GM19193 (cell line): ENCODE data around the gene RNF6.

ENCODE experiments used
- POLR2A ChIP-seq: IDR thresholded peaks from 4 replicates; pipeline ENCODE4 v1.6.1; 2011; ENCODE audit not compliant: insufficient read depth, insufficient read length; ENCODE audit errors: extremely low read depth

RNF6 gene

DNA sequence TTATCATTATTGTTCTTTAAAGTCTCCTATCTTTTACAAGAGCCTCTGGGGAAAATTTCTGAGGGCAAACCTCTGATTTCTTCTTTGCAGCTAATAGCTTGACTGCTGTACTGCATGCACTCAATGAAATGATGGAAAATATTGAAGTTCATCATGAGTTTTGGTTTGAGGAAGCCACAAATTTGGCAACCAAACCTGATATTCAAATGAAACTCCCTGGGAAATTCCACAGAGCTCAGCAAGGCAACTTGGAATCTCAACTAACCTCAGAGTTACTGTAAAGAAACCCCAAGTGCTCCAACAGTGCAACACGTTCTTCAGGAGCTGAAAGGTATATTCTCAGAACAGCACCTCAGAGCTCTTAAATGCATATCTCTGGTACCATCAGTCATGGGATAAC is 14.2 kb upstream of the RNF6 start:
- TF ChIP-seq POLR2A, result no peak

DNA sequence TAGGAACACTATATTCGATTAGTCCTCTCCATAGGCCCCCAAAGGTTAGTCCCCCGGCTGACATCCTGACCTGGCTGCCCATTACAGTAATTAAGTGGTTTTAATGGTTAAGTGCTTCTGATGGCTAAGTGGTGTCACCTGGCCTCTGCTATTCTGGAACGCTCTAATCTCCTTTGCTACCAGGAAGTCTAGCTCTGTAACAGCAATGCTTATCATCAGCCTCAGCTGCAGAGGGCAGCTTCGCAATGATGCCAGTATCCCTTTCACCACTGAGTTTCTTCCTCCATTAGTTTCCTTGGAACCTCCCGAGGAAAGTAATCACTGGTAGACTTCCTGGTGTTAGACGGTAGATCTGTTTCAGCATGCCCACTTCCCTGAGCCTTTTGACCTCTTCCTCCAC is 8.6 kb upstream of the RNF6 start:
- TF ChIP-seq POLR2A, result no peak

DNA sequence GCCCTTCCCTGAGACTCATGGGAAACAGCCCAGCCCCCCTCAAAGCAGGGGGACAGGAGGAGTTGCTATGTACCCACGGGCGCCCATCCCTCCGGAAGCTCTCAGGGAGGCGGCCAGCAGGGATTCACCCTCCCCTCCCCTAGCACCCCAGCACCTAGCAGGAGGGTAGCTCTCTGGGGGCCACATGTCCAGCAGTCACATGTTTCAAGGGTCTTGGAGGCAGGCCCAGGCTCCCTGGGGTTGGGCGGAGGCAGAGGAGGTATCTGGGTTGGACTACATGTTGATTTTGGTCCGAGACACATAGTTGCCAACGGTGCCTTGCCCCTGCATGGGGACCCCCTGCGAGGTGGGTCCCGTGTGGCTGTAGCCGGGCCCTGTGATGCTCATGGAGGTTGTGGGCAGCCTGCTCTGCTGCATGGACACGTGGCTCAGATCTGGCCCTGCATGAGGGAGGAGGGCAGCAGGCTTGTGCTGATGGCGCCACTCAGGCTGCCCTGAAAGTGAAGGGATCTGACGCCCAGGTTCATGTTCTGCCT is 7.0 kb upstream of the RNF6 start:
- TF ChIP-seq POLR2A, result no peak

DNA sequence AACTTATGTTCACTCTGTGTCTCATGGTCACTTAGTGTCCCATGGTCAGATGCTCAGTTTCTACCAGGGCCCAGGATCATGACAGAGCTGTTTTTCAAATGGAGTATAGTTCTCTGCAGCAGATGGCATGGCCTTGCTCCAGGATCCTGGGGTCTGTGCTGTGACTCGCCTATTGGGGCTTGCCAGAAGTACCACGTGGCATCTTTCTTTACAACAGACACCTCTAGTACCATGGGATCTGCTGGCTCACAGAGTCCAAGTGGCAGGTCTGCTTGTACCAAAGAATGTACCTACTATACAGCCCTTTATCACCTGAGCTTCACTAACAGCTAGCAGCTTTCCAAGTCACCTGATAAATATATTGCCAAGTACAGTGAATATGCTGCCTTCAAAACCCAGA is 6.0 kb upstream of the RNF6 start:
- TF ChIP-seq POLR2A, result no peak

DNA sequence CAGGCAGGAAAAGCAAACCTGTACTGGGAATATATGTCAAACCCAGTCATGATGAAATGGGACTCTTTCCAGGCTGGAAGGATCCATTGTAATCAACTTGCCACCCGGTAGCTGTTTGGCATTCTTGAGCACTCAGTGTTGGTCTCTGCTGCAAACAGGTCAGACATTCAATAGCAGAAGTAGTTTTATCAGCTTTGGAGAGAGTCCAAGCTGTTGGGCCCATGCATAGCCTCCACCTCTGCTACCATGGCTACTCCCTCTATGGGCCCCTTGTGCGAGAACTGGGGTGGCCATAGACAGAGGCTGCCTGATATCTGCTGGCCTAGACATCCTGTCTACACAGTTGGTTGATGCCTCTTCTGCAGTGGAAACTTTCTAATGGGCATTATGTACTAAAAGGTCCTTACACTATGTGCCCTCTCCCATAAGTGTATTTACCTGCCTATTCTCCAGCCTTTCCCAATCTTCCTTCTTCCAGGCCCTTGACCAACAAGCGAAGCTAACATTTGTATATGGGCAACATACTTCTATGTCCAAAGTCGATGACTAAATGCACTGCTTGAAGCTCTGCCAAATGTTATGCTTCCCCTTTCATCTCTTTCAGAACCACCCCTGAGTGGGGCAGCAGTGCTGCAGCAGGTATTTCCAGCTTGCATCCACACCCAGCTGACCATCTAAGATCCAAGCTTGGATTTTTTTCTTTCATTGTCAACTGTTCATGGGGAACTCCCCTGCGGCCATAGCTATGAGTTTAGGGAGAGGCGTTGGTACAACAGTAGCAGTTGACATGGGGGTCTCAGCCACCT is 5.3 kb upstream of the RNF6 start:
- no peak for TF ChIP-seq POLR2A

DNA sequence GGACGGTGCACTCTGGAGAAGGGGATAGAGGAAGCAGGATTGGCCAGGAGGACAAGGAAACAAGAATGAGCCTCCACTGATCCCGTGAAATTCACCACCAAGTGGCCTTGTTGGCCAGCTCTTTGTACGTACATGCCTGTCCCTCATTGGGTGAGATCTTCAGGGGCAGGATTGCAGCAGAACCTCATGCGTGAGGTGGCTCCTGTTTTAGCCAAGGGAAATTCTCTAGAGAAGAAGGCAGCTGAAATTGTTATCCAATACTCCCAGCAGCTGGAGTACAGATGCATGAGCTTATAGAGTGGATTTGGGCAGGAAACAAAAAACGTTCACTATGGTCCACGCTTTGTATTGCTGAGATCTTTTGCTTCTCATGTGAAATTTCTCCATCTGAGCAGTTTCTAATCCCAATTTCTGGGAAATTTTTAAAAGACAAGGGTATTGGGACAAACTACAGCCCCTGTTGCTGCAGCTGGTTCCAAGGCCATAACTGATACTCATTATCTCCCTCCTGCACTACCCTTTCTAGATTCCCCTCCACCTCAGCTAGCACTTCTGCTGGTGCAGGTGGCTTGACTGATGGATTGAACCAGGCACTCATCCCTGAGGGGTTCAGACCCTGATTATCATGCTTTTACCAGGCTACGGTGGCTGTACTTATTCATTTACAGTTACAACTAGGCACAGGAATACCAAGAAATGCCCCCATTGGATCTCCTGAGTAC is 3.9 kb upstream of the RNF6 start:
- TF ChIP-seq POLR2A, result no peak

DNA sequence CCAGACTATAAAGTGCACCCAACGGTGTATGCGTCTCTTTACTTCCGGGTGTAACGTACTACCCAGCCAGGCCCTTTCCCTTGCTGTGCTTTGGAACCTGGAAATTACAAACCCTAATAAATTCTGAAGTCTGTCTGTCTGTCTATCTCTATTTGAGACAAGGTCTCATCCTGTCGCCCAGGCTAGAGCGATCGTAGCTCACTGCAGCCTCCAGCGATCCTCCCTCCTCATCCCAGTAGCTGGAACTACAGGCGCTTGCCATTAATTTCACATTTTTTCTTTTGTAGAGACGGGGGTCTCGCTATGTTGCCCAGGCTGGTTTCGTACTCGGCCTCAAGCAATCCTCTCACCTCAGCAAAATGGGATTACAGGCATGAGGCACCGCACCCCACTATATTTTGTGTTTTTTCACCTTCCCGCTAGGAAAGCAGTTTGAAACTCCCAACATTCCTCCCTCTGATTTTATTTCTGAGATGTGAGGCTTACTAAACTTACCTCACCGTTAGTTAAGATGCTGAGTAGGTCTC is 469 bp upstream of the RNF6 start:
- no peak for TF ChIP-seq POLR2A

DNA sequence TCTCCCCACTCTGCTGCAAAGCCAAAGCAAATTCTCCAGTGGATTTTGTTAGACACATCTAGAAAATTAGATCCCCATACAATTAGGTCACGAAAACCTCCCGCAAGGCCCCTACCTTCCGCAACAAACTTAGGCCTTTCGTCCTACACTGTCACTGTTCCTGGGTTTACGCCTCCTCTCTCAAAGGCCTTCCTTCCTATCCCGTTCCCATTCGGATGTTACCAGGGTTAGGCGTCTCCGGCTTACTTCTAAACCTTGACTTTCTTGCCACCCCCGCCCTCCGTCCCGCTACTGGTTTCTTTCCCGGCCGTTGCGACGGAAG is 754 bp downstream of the RNF6 start:
- TF ChIP-seq POLR2A, result no peak

DNA sequence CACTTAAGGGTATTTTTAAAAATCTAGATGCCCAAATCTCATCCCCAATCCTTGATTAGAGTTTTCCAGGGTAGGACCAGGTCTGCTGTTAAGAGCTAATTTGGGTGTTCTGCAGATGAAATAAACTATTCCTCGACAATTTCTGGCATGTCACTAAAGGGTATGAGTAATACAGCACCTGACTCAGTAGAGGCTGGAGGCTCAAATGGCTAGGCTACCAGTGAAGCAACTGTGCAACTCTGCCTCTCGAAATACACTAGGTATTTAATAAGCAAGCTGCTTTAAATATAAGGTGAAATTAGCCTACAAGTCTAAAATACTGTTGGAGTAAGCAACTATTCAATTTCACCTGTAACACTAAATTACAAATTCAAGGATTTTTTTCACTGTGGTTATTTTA is 1.5 kb downstream of the RNF6 start:
- TF ChIP-seq POLR2A, result no peak

DNA sequence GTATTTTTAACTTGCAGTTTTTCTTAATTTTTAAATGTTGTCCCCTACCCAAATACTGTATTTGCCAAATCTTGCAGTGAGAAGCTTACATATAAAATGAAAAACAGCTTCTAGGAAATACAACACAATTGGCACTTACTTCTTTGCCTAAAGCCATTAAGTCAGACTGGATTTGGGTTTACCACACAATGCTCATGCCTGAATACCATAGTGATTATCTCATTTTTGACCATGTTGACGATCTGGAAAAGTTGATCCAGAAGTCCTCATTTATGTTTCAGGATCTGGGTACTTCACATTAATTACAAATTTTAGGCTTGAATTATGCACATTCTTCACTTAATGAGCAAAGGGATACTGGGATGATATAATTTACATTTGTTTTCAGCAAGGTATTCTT is 2.4 kb downstream of the RNF6 start:
- TF ChIP-seq POLR2A, result no peak

DNA sequence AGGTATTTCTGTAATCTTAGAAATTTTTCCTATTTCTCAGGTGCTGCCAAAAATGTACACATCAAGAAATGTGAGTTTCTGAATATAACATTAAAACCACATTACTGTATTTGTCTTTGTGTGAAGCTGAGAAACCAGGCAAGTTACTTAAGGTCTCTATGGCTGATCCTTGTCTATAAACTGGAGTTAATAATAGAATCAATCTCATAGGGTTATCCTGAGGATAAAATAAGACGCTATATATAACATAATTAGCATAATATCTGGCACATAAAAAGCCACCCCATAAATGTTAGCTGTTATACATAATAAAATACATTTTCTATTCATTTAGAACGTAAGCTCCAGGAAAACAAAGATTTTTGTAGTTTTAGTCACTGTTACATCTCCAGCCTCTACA is 6.1 kb downstream of the RNF6 start:
- TF ChIP-seq POLR2A, result no peak

DNA sequence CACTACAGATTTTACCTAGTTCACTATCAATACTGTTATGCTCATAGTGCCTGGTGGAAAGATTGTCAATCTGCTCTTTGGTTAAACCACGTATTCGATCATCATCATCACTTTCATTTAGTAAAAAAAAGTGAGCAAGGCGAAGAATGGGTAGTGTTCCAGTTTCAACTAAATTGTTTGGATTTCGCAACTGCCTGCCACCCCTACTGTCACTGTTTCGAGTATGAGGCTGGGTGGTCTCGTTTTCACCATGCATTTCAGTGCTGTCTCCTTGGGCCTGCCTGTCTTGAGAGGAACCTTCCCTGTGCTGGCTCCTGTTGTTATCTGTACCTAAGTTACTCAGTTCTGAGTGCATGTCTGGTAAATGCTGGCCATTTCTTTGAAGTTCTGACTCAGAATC is 8.1 kb downstream of the RNF6 start:
- TF ChIP-seq POLR2A, result no peak

DNA sequence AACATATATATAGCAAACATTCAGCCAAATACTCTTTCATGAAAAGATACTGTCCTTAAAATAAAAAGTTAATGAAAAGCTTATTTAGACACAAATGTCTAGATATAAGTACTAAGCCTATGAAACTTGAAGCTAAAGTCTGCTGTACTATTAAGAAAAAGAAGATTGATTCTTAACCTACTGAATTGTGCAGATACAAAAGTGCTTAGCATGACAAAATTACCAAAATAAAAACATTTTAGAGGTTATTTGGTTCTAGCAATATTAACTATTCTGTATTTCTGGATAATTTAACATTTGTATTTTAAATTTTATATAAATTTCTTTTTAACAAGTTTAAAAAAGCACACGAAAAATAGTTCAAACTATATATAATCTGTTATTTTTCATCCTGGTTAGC is 8.8 kb downstream of the RNF6 start:
- TF ChIP-seq POLR2A, result no peak

DNA sequence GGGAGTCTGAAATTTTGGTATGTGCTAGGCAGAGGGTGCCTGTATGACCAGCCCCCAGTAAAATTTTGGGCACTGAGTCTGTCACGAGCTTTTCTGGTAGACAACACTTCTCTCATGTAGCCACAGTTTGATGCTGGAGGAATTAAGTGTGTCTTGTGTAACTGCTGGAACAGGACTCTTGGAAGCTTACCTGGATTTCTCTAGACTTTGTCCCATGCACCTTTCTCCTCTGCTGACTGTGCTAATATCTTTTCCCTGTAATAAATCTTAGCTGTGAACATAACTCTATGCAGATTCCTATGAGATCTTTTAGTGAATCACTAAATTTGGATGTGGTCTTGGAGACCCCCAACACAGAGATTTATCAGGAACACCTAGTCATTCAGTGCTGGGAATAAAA is 13.8 kb downstream of the RNF6 start:
- no peak for TF ChIP-seq POLR2A

DNA sequence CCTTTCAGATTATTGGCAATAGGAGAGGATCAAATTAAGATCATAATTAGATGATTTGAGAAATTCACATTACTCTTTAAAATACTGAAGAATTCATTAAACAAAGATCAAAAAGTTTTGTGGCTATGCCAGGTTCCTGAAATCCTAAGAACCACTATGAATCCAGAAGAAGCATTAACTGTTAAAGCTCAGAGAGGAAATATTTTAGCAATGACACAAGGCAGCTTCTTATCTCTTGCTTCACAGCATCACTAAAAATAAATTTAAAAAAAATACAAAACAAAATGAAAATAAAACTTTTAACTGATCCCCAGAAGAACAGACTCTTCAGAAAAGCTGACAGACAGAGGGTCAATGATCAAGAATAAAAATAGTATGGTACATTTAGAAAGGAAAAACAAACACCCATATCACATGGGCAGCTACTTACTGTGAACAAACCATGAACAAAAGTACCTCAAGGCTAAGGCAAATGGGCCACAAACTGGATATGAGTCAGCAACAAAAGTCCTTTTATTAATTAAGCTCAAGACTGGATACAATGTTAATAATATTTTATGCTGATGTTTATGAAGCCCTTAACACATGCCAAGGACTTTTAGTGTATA is 19.6 kb downstream of the RNF6 start:
- no peak for TF ChIP-seq POLR2A

DNA sequence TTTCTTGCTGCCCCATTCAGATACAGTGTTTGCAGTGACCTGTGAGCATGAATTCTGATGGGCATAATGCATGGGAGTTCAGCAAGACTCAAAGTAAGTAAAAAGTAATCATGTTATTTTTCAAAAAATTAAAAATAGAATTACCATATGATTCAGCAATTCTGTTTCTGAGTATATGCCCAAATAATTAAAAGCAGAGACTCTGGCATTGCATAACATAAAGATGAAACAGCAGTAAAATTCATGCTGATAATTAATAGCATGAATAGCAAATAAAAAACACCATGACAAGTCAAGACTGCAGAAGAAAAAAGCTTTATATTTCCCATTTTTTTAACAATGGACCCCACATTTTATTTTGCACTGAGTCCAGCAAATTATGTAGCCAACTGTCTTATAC is 21.3 kb downstream of the RNF6 start:
- no peak for TF ChIP-seq POLR2A

DNA sequence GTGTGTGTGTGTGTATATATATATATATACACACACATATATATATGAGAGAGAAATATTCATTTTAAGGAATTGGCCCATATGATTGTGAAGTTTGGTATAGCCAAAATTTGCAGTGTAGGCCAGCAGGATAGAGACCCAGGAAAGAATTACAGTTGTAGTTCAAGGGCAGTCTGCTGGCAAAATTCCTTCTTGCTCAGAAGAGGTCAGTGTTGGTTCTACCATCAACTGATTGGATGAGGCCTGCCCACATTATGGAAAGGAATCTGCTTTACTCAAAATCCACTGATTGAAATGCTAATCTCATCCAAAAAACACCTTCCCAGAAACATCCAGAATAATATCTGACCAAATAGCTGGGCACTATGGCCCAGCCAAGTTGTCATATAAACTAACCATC is 24.0 kb downstream of the RNF6 start:
- TF ChIP-seq POLR2A, result no peak

DNA sequence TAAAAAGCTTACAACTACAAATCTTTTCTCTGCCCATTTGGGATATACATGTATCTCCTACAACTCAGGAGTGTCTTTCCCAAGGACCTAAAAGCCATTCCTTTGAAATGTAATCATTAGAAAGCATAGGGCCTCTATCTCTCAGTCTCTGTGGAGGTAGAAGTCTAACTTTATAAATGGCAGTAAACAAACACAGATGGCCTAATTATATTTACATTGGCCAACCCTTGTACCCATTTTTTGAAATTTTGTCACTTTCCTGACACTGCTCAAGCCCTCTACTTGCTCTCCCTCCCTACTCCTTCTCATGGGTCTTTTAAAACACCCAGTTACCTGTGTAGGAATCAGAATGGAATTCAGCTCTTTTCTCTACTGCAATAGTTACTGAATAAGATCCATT is 24.8 kb downstream of the RNF6 start:
- TF ChIP-seq POLR2A, result no peak
